Raji (cell line): ENCODE measurements around the gene RARB.

Experiments used
- POLR2A ChIP-seq: IDR thresholded peaks from 2 replicates; pipeline ENCODE4 v1.6.1; 2011; ENCODE audit warnings: low read depth, low read length, control low read depth; ENCODE audit not compliant: insufficient read depth

The RARB gene

DNA sequence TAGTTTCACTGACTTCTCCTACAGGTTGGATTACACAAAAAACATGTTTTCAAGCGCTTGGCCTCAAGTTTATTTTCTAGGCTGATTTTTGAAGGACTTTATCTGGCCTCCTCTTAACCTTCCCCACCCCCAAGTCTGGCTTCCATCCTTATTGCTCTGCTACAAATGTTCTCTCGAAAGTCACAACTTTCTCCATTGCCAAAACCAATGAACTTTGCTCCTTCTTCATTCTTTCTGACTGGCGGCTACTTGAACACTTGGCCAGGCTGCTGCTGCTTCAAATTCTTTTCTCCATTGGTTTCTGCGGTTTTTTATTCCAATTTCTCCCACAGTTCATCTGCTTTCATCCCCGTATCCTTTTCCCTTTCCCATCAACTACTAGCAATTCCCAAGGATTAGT lies 130.1 kb downstream of the RARB start:
- no peak for TF ChIP-seq POLR2A

DNA sequence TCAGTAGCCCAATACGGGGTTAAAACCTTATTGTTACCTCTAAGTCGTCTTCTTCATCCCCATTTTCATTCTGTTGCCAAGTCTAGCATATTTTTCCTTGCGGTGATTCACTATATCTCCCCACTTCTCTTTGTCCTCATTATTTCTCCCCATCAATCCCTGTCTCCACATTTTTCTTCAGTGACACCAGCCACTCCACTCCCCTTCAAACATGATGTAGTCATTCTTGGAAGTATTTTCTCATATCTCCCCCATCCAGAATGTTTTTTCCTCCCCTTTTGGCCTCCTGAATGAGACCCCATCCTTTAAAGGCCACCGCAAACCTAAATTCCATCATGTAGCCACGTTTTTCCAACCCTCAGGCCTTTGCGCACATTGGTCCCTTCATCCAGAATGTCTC lies 130.7 kb downstream of the RARB start:
- no peak for TF ChIP-seq POLR2A

DNA sequence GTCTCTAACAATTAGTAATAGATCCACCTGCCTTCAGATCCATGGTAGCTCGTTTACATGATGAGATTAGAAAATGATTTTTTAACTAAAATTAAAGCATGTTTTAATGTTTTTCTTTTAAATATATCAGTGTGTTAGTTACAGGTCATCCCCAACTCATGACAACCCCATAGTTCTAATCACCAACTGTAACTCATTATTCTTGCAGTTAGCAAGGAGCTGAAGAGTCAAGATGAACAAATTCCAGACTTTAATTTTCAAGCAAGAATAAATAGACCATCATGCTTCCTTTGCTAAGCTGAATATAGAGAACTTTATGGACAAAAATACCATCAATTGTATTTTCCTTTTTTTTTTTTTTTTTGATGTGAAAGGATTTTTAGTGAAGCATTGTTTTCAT lies 135.5 kb downstream of the RARB start:
- TF ChIP-seq POLR2A = no peak

DNA sequence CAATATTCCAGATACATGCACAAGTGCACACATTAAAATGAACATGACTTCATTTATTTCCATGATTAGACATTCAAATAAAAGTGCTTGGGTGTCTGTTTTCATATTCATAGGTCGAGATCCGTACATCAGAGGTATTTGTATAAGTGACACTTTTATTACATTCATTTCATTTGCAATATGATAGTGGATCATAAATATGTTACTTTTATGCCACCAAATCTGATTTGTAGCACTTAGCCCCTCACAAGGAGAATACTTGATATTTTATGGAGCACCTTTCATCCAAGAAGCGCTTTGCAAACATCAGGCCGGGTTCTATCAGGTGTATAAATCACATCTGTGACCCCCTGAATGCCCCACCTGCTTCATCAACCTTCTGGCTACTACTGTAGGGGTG lies 136.0 kb downstream of the RARB start:
- TF ChIP-seq POLR2A = no peak

DNA sequence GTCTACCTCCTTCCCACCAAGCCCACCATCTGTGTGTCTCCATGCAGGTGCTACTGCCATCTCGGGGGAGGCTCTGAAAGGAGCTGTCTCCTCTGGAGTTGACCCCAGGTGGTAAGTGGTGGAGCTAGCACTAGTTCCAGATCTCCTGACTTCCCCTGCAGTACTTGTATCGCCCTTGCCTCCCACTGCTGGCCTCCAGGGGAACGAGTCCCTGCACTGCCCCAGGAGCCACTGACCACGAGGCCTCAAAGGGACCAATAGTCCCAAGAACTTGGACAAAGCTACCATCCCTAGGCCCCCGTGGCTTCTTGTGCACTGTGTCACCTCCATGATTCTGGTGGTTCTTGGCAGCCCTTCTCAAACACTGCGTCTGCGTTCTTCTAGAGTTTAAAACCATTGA lies 137.7 kb downstream of the RARB start:
- TF ChIP-seq POLR2A = no peak

DNA sequence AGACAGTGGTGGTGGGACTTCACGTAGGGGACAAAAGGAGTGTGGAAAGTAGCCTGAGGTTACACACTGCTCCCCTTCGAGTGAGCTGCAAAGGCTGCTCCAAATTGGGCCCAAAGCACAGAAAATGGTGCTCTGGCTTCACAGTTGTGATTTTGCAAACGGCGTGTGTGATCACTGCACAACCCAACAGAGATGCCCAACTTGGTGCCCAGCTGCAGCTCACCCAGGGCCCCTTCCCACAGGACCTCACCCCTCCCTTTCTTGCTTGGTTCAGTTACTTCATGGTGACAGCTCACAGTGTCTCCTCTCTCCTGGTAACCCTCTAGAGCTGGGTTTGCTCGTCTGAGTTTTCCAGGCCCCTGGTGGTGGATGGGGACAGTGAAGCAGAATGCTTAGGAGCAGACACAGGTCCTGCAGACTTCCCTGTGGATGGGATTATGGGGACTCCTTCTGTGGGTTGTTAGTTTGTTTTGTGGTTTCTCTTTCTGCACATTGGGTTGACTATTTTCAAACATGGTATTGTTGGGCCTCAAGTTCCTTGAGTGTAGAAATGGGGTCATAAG lies 138.4 kb downstream of the RARB start:
- TF ChIP-seq POLR2A = no peak

DNA sequence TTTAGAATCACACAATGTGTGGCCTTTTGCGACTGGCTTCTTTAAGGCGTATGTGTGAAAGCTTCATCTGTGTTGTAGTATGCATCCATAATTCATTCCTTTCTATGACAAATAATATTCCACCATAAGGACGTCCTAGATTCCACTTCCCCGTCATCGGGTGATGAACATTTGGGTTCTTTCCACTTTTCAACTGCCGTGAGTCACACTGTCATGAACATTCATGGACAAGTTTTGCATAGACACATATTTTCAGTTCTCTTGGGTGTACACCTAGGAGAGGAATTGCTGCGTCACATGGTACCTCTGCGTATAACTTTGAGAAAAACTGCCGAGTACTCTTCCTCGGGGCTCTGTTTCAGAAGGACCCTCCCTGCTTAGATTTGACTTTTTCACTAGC lies 139.3 kb downstream of the RARB start:
- TF ChIP-seq POLR2A = no peak

DNA sequence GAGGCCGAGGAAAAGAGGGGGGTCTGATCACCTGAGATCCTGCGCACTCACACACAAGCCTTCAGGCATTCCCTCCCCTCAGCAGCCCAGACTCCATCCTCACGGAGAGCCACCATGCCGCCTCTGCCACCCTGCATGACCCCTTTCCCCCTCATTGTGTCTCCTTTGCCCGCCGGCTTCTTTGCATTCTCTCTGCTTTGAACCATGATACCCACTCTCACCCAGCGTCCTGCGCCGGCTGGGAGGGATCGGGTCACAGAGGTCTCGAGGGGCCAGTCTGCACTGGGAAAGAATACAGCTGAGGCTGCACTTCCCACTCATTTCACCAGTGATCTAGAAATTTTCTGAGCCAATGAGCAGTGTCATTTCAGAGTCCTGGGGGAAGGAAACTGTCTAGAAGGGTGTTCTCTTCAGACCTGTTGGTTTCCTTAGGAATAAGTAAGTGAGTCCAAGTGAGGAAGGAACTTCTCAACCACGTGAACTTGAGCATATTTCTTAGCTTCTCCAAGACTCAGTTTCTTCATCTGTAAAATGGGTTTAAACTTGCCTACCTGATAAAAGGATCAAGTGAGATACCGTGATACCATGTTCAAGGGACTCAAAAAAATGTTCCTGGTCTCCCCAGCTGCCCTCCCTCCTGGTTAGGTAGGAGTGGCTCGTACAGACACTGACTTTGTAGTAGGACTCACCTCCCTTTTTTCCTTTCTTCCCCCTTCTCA lies 139.9 kb downstream of the RARB start:
- TF ChIP-seq POLR2A = no peak

DNA sequence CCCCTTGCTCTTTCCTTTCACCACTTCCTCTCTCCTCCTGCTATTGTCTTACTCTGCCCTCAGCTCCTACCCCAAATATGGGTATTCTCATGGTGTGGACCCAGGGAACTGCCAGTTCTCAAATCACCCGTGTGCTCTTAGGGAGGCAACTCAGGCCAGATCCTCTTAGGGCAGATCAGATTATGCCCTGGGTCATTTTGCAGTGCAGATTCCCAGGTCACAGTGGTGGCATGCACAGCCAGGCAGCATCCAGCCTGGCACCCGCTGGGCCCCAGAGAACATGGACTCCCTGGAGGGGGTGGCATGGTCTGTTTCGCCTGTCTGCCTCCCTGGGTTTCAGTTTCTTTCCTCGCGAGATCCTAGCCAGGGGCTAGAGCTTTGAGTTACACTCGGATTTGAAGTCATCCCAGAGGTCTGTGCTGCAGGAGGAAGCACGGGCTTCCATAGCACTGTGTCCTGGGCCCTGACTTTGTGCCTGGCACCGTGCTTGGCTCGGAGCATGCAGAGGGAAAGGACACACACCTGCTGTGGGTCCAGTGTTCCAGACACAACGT lies 140.5 kb downstream of the RARB start:
- no peak for TF ChIP-seq POLR2A

DNA sequence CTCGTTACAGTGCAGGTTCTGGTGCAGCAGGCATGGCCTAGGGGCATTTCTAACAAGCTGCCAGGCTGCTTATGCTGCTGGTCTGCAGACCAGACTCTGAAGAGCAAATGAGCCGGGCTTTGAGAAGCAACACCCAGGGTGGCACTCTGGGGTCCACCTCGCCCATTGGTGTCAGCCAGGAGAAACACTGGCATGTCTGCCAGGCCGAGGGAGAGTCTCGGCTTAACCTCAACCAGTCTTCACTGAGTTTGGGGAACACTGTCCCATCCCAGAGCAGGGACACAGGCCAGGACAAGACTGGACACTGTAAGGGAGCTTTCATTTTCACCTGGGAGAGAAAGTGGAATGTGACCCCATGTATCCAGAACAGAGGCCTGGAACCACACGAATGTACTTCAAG lies 143.2 kb downstream of the RARB start:
- no peak for TF ChIP-seq POLR2A

DNA sequence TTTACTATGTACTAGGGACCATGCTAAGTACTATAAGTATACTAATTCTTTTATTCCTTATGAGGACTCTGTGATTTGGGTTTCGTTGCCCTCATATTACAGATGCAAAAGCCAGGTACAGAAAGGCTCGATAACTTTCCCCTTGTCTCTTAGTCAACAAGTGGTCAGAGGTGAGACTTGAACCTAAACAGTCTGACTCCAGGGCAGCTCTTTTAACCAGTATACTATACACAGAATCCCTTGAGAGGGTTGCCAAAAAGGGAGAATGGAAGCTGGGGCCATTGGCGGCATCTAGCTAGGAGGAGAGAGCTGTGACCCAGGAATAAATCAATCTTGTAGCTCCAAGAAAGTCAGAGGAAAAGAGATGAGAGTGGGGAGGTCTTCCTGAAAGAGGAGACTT lies 144.3 kb downstream of the RARB start:
- no peak for TF ChIP-seq POLR2A

DNA sequence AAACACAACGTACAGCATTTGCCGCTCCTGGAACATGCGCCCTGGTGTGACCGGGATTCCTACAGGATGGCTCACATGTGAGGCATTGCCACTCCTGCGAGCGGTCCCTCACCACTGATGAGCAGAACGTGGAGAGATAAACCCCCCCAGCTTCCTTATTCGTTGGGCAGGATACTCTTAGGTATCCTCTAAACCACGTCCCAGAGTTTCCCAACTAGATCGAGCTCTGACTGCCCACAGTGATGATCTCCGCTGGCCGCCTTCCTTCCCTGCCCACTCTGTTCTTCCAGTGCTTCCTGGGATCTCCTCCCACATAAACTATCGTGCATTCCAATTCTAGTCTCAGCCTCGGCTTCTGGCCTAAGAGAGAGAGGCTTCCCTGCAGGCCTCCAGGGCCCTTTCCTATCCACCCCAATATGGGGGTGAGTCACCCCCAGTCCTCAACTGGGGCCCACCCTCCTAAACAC lies 144.9 kb downstream of the RARB start:
- TF ChIP-seq POLR2A = no peak

DNA sequence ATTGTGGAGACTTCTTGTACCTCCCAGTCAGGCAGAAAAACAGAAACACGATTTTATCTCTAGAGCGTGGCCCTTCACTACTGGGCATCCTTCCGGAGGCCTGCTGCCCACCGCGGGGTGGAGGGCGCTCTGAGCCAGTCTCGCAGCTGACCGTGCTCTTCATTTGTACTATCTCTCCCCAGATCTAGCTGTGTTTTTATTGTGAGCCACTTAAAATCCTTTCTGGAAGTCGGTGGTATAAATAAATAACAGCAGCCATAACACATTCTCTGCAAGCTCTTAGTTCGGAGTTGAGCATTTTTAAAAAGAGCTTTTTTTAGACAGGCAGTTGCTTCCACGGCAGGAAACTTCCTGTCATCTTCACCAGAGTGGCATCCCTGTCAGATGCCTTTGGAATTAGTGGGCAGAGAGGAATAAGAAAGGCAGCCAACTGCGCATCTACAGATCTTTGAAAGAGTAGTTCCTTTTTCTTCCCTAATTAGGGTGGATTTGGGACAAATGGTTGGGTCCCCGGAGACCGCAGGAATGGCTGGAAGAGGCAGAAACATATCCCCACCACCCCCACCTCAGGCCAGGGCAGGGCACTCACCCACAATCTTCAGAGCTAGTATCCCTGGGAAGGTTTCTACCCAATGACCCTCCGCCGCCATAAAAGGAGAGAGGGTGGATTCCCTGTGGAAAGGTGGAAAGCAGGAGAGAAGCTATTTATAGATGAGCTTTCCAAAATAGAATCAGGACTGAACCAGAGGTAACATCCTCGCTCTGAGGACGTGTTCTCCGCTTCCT lies 145.5 kb downstream of the RARB start:
- no peak for TF ChIP-seq POLR2A

DNA sequence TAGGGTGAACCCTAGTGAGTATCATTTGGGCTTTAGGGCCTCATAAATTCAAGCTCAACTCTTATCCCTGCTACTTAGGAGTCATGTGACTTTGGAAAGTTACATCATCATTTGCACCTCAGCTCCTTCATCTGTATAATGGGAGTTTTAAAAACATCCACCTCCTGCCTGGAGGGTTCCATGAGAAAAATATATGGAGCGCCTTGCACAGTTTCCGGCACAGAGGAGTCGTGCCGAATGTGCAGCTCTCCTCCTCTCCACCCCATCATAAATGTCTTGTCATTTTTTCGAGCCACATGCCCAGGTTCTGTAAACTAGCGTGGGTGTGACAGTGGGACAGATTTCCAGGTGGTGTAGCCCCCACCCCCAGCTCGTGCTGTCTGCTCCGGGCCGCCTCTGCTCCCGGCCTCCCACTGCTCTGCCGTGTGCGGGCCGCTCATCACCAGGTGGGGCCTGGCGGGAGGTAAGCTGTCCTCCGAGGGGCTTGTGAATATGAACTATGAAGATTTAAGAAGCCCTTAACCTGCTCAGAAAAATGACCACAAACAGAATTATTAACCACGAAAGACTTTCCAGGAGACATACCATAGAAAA lies 146.2 kb downstream of the RARB start:
- no peak for TF ChIP-seq POLR2A

DNA sequence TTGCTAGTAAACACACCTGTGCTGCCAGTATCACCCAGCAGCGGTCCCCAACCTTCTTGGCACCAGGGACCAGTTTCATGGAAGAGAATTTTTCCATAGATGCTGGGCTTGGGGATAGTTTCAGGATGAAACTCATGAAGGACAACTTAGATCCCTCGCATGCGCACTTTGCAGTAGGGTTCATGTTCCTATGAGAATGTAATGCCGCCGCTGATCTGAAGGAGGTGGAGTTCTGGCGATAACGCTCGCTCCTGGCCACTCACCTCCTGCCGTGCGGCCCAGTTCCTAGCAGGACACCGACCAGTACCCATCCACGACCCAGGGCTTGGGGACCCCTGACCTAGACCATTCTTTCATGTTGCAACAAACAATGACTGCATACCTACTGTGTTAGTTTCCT lies 146.9 kb downstream of the RARB start:
- TF ChIP-seq POLR2A = no peak
